ENCODE results near the gene HIF3A.
"Not testable (repeated sequence)": the region's sequence is repeated elsewhere in the genome, so short reads cannot be mapped to it uniquely, and the experiment has no call there.

Gene HIF3A

GRCh38 chr19:46365561-46365960, 68.7 kb downstream of the HIF3A start:
- DNase-seq: no peak

GRCh38 chr19:46366620-46367292, 69.9 kb downstream of the HIF3A start:
- no peak for DNase-seq

- no peak for DNase-seq
Measured at GRCh38 chr19:46367426-46367825, 70.6 kb downstream of the HIF3A start.

GRCh38 chr19:46368116-46368515, 71.3 kb downstream of the HIF3A start:
- DNase-seq: no peak

- no peak for DNase-seq
Measured at GRCh38 chr19:46369817-46370216, 73.0 kb downstream of the HIF3A start.

- DNase-seq: peak; percentile 22
Measured at GRCh38 chr19:46371371-46371901, 74.6 kb downstream of the HIF3A start.

GRCh38 chr19:46372901-46373490, 76.2 kb downstream of the HIF3A start:
- no peak for DNase-seq

GRCh38 chr19:46373491-46374359, 76.9 kb downstream of the HIF3A start:
- no peak for DNase-seq

GRCh38 chr19:46374536-46375475, 78.0 kb downstream of the HIF3A start:
- DNase-seq: no peak

- not testable (repeated sequence) for DNase-seq
Measured at GRCh38 chr19:46375476-46376067, 78.7 kb downstream of the HIF3A start.

GRCh38 chr19:46376241-46377153, 79.7 kb downstream of the HIF3A start:
- DNase-seq: no peak

- no peak for DNase-seq
Measured at GRCh38 chr19:46378268-46378667, 81.4 kb downstream of the HIF3A start.

- DNase-seq: no peak
Measured at GRCh38 chr19:46380690-46381089, 83.8 kb downstream of the HIF3A start.

GRCh38 chr19:46381346-46381745, 84.5 kb downstream of the HIF3A start:
- no peak for DNase-seq

- DNase-seq: no peak
Measured at GRCh38 chr19:46381756-46382345, 85.0 kb downstream of the HIF3A start.

GRCh38 chr19:46383171-46383815, 86.5 kb downstream of the HIF3A start:
- DNase-seq: no peak

- no peak for DNase-seq
Measured at GRCh38 chr19:46383846-46384245, 87.0 kb downstream of the HIF3A start.

- DNase-seq: no peak
Measured at GRCh38 chr19:46384396-46384795, 87.6 kb downstream of the HIF3A start.

GRCh38 chr19:46385636-46386035, 88.8 kb downstream of the HIF3A start:
- DNase-seq: no peak

GRCh38 chr19:46386151-46386550, 89.3 kb downstream of the HIF3A start:
- no peak for DNase-seq
